Stimulated activated CD4-positive, alpha-beta T cell treated with anti-CD3 and anti-CD28 coated beads, Interleukin-15, amount 100 ng/mL, for 48 hours (primary cell): Measurements from ENCODE around the gene RELT.

ENCODE experiments used
- DNase-seq, 2 donors: peaks; one replicate each; pipeline ENCODE4 v3.0.0-alpha.2; 2020; ENCODE audit warnings: low read depth in 2 of 2

Gene RELT

DNA sequence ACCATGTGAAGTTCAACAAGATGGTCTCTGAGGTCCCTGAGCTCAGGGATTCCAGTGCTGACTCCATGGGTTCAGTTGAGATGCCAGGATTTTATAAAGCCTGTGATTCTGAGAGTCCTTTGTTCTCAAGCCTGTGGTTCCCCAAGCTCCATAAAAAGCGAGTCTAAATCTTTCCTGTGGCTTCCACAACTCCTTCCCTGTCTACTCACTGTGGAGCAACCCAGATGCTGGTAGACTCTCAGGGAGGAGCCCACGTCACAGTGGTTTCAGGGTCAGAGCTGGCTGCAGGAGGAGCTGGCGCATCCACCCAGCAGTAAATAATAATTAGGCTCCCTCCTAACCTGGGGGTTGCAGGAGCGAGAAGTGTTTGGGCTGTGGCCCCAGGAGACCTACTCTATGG, 2.0 kb upstream of the RELT start:
- no peak for DNase-seq

- no peak for DNase-seq
These were observed 404 bp upstream of the RELT start for GRCh38 chr11:73375830-73376159.

DNA sequence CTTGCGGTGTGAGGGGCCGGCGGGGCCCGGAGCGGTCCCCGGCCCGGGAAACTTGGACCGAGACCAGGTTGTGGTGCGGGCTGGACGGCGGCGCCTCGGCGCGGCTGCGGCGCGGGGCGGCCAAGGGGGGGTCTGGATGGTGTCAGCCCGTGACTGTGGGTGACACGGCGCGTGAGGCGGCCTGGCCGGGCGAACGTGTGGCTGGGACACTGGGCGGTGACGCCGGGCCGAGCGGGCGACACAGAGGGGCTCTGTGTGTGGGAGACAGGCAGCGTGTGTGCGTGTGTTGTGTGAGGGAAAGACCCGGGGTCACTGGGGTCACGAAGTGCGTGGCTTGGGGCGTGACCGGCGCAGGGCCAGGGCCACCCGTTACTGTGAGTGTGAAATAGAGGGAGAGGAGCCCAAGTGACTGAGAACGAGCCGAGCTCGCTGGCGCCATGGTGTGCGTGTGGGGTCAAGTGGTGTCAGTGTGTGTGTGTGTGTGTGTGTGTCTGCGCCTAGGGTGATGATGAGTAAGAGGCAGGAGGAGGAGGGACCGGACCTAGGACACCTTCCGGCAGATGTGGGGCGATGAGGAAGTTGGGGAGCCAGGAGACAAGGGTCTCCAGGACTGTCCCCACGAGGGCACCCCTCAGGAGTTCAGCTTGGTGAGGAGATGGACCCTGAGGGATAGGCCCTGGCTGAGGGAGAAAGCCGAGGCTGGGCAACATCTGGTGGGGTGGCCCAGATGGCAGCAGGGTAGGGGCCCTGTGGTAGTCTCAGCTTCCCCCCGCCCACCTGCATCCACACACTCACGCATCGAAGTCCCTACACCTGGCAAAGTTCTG, 817 bp downstream of the RELT start:
- peak; percentile 33 to 41 for DNase-seq

DNA sequence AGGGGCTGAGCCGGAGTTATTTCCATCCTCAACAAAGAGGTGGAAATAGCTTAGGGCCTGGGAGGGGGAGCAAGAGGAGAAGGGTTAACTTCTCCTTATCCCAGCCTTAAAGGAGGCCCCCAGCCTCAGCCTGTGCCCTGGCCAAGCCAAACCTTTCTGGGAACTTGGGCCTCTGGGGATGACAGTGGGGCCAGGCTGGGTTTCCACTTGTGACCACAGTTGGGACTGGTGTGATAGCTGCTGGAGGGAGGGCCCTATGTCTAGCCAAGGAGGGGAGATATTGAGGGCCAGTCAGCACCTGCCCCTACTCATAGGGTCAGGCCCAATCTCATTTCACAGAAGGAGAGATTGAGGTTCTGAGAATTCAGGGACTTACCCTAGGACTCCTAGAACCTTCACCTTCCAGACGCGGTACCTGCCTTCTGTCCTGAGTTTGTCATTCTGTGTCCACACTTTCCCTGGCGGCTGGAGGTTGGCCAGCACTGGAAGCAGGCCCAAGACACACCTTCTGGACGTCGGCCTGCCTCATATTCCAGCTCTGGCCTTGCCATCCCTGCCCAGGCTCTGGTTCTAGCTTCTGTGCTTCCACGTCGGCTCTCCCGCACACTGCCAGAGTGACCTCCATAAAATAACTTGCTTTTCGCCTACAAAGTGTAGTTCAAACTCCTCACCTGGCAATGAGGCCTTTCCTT, 3.1 kb downstream of the RELT start:
- DNase-seq: no peak

GRCh38 chr11:73380331-73380730, 4.1 kb downstream of the RELT start:
- DNase-seq: no peak

GRCh38 chr11:73380897-73381410, 4.8 kb downstream of the RELT start:
- DNase-seq: no peak

GRCh38 chr11:73381589-73381988, 5.4 kb downstream of the RELT start:
- DNase-seq: no peak

DNA sequence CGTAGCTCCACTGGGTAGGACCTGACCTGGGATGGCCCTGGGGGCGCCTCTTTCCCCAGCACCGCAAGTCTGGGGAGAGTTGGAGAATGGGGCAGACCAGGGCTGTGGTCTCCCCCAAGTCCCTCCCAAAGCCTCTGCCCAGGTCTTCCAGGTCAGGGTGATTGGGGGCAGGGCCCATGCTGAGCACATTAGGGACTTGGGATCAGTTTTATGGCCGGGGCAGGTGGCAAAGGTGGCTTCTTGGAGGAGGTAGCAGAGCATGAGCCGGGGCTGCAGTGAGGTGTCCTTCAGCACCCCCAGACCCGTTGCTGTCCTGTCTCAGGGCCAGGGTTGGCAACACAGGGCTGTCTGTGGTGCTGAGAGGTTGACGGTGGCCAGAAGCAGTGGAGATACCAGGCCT, 6.0 kb downstream of the RELT start:
- no peak for DNase-seq

- DNase-seq: no peak
These were observed 6.5 kb downstream of the RELT start for GRCh38 chr11:73382747-73383146.

DNA sequence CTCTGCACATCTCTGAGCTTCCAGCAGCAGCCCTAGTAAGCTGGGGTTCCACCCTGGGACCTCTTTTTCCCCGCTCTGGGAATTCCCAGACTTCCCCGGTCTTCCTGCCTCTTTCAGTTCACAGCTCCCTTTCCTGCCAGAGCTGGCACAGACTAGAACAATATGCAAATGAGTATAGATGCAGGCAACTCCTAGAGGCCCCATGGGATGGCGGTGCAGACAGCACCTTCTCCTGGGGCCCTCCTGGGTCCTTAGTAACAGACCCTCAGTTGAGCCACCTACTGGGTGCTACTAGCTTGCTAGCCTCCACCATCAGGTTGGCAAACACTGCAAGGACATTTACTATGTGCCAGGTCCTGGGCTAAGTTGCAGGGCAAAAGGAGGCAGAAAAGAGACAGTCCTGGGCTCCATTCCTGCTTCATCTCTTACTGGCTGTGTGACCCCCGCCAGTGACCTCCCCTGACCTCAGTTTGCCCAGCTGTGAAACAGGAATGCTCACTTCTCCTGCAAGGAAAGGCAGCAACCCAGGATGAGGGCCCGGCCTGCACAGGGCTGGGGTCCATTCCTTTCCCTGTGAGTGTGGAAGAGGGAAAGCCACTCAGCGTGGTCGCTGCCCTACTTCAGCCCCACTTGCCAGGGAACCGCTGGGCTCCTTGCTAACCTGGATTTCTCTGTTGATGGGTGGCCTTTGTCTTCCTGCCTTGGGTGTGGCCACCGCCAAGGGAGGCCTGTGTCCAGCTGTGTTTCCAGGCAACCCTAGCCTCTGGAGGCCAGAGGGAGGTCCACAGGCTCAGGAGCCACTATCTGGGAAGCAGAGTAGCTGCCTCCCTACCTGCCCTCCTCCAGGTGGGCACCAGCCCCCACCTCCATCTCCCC, 7.3 kb downstream of the RELT start:
- DNase-seq: no peak

DNA sequence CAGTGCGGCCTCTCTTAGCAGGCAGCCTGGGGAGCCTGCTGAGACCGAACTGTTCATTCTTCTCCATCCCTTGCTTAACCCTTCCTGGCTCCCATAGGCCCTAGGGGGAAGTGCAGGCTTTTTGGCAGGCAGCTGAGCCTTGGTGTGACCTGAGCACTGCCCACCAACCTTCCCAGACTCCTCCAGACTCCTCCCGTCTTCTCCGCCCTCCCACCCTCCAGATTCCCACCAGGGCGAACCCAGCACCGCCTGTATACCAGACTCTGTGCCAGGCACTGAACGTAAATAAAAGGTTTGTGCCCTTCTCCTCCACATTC, 7.9 kb downstream of the RELT start:
- DNase-seq: no peak

DNA sequence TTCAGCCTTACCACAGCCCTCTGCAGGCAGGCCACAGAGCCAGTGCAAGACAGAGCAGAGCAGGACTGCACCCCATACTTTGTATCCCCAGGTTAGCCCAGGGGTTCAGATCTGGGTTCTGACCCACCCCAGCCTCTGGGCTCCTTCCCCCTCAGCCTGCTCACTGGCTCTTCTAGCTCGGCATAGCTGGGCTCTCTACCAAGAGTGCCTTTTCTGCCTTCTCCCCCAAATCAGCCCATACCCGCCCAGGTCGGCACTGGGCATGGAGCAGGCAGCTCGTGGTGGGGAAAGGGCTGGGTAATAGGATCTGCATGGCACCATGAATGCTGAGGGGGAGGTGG, 8.3 kb downstream of the RELT start:
- DNase-seq: no peak

DNA sequence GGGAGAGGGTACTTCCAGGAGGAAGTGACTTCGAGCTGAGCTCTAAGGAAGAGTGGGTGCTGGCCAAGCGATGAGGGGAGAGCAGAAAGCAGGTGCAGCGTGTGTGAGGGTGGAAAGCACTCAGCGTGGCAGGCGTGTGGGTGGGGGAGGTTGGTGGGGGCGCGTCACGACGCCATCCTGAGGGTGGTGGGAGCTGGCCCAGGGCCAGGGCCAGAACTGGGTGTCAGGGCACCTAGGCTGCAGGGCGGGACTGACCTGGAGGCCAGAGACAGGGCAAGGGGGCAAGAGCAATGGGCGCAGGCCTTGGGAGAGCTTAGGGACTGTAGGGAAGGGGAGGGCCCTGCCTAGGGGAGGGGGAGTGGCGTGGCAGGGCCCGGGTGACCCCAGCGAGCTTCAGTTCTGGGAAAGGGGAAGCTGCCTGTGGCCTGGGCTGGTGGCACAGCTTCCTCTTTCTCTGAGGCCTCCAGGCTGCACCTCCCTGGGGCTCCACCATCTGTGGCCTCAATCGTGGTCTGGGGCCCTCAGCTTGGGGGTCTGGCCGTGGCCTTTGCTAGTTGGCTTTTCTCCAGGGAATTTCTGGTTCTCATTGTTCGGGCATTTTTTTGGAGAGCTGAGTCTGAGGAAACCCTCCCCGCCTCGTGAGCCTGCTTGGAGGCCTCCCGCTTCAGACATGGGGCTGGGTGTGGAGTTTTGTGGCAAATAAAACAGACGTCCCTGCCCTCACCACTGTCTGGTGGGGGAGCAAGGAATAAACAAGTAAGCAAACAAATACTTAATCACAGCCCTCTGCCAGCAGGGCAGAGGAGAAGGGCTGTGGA, 8.9 kb downstream of the RELT start:
- DNase-seq: no peak

DNA sequence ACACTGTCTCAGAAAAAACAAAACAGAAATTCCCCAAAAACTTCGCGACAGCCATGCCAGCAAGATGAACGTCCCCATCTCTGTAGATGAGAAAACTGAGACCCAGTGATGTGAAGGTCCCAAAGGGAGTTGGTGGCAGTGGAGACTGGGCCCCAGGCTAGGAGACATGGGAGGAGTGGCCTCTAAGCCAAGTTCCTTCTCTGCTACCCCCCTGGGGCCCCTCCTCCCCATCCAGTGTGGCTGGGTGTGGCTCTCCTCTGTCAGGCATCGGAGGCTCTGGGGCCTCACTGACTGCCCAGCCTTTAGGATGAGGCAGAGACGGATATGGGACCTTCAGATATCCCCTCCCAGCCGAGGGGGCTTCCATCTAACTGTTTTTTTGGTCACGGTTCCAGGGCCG, 9.8 kb downstream of the RELT start:
- DNase-seq: no peak

- DNase-seq: no peak
These were observed 10.3 kb downstream of the RELT start for GRCh38 chr11:73386546-73386945.

DNA sequence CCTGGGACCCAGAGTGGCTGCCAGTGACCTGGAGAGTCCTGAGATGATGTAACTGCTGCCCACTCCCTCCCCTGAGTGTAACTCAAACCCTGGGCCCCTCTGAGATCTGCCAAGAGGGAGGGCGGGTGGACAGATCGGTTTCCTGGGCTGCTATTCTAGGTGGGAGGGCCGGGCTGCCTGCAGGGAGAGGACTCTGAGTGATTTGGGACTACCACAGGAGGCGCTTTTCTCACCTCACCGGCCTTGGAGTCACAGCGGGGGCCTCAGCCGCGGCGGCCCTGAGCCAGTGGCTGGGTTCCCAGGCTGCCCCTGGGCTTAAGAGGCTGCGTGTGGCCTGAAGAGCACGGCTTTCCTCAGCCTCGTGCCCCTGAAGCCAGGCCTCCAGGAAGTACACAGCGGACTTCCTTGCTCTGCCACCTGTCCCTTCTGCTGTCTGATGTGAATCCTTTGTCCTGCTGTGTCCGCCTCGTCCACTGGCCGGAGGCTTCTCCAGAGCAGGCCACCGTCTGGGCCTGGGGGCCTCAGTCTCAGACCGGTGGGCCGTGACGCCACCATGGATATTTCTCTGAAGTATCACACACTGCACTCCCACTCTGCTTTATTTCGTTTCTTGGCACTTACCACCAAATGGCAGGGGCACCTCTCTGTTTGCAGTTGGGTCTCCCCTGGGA, 11.5 kb downstream of the RELT start:
- DNase-seq: no peak

DNA sequence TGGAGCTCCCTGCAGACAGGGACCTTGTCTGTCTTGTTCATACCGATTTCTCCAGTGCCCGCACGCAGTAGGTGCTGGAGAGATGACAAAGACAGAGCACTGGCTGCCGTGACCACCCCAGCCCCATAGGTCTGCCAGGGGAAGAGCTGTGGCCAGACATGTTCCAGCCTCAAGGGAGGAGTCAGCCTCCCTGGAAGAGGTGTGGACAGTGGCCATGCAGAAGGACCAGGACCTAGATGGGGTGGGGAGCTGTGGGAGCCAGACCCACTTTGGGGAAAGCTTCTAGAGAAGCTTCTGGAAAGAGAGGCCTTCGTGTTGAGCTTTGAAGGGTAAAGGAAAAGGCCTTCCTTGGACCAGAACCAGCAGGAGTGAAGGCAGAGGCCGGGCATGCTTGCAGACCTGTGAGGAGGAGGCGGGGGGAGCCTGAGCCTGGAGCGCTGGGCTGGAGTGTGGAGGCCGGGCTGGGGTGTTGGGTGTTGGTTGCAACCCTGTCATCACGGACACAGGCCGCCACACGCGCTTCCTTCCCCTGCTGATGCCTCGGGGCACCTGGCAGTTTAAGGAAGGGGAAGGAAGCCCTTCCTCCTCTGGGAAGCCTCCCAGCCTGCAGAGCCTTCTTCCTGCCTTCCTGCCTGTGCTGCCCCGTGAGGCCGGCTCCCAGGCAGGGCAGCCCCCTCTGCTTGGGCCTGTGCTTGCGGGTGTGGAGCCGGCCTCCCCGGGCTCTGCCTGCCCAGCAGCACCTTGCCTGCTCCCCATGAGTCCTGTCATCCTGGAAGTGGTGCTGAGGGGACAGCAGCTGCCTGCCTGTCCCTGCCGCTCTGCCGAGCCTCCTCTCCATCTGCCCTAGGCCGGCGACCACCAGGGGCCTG, 12.3 kb downstream of the RELT start:
- DNase-seq: no peak

DNA sequence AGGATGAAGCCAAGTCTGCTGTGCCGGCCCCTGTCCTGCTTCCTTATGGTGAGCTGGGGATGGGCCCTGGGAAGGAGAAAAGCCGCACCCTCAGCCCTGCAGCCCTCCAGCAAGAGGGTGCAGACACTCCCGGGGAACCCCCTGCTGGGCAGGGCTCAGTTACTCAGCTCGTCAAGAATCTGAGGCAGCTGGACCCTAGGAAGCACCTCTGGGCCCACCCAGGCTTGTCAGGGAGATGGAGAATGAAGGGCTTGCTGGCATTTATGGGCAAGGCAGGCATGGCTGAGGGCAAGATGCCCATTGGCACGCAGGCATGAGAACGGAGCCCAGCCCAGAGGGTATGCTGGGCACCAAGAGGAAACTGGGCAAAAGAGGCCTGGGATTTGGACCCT, 12.9 kb downstream of the RELT start:
- DNase-seq: no peak

- no peak for DNase-seq
These were observed 13.7 kb downstream of the RELT start for GRCh38 chr11:73389916-73390315.
